Measurements from ENCODE around the gene NGFR. TPM values are rescaled to one million over a fixed set of nuclear protein-coding genes. Genes with fewer than 3 reads are reported as not detected.

The NGFR gene
- total RNA-seq, 4 donors from 2014 or later = 3.3 to 19.8 (median 8.2) TPM

DNA sequence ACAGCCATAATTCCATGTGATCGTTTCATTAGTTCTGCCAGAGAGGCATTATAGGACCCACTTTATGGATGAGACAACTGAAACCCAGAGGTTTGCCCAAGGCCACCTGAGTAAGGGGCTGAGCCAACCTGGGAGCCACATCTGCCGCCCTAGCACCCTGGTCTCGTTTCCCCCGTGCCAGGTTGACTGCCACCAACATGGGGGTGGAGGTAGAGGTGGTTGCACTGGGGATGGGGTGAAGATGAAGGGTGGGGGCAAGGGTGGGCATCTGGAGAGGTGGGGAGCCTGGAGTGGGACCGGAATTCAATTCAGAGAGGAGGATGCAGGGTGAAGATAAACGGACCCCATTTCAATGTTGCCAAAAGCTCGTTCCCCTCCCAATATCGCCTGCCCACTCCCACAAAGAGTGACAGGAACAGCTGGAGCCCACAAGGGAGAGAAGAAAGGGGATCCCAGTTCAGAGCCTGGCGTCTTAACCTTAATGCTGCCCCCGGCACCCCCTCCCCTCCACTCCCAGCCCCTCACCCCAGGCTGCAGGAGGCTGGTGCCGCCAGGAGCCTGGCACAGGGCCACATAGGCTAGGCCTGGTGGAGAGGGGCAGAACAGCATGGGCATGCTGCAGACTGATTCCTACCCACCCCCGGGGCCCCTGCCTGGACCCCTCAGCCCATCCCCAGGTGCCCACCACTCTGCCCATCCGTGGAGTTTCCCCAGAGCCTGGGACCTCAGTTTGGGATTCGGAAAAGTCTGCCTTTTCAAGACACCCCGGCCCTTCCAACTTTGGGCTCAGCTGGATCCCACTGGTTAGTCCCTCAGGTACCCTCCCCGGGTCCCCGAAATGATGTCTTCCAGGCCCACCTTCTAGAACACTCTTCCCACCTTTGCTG lies 29.6 kb downstream of the NGFR start:
- no peak overlapping the region for H3K27ac ChIP-seq

DNA sequence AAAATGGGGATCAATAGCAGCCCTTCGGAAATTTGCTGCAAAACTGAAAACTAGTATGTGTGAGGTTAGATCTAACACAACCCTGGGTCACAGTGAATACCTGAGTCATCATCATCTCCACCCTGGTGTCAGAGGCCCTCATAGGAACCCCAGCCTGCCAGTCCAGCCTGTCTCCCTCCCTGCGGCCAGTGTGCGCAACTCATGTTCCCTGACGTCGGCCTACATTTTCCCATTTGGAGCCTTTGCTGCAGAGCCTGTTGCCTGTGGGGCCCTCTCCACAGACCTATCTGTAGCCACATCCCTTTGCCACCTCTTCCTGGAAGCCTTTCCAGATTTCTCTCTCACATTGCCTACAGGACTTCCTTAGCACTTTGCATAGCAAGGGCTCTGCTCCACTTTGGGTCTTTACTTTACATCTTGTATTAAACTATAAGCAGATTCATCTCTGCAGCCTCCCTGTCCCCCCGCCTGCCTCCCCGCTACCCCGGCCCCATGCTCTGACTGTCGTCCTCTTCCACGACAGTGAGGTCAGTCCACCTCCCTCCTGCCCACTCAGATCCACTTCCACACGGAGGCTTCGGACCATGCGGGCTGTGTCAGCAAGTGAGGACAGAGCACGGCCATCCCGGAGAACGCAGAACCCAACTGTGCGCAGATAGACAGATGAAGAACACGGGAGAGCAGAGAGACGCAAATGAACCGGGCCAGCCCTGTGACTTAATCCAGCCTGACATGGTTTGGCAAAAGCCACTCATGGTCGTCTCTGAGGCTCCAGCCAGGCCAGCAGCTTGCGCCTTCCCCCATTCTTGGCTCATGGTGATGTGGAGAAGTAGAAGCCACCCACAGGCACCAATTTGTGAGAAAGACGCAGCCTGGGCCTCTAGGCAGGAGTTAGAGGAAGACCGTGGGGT lies 31.0 kb downstream of the NGFR start:
- no peak overlapping the region for H3K4me3 ChIP-seq
- 80% methylated on average over 2 to 24 of the region's 24 CpGs for WGBS, 2 donors (ENCODE audit: low coverage in 1 of 2)
- no peaks in the 10 kb centered on the region for H3K9me3 ChIP-seq
- H3K27ac ChIP-seq = no peak overlapping the region
- no peak for TF ChIP-seq EP300 (IDR thresholded peaks at IDR 0.05; ENCODE audit: low read depth)
- TF ChIP-seq, protein P1, sequence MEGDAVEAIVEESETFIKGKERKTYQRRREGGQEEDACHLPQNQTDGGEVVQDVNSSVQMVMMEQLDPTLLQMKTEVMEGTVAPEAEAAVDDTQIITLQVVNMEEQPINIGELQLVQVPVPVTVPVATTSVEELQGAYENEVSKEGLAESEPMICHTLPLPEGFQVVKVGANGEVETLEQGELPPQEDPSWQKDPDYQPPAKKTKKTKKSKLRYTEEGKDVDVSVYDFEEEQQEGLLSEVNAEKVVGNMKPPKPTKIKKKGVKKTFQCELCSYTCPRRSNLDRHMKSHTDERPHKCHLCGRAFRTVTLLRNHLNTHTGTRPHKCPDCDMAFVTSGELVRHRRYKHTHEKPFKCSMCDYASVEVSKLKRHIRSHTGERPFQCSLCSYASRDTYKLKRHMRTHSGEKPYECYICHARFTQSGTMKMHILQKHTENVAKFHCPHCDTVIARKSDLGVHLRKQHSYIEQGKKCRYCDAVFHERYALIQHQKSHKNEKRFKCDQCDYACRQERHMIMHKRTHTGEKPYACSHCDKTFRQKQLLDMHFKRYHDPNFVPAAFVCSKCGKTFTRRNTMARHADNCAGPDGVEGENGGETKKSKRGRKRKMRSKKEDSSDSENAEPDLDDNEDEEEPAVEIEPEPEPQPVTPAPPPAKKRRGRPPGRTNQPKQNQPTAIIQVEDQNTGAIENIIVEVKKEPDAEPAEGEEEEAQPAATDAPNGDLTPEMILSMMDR (IDR thresholded peaks at IDR 0.05) = no peak
- TF ChIP-seq POLR2A (IDR thresholded peaks at IDR 0.05) = no peak
- TF ChIP-seq POLR2AphosphoS5 (IDR thresholded peaks at IDR 0.05) = no peak
- H3K4me1 ChIP-seq = no peaks in the 10 kb centered on the region
- peaks cover 25% of the 10 kb centered on the region for H3K27me3 ChIP-seq
- no peak for DNase-seq
- intact Hi-C loops (cut with DNase I; ENCODE audit: low total_unique reads) (no loop called here), in situ Hi-C loops (cut with MboI; ENCODE audit: low pct_ligation_motif_present in 1 of 4, low pct_unique_long_range_greater_than_20kb in 1 of 4, low sequenced_read_pairs in 3 of 4) (no loop called here)
- H3K36me3 ChIP-seq = no peaks in the 10 kb centered on the region

More for the DNA sequence above, 29.6 kb downstream of the NGFR start:
- no peaks in the 10 kb centered on the region for H3K36me3 ChIP-seq
- peaks cover 17% of the 10 kb centered on the region for H3K27me3 ChIP-seq
- WGBS, 2 donors (ENCODE audit: low coverage in 1 of 2) = 76% methylated on average over 17 of the region's 17 CpGs; no CpG with 5 or more reads in 1 of the 2 donors
- in situ Hi-C loops (cut with MboI; ENCODE audit: low pct_ligation_motif_present in 1 of 4, low pct_unique_long_range_greater_than_20kb in 1 of 4, low sequenced_read_pairs in 3 of 4) (no loop called here), intact Hi-C loops (cut with DNase I; ENCODE audit: low total_unique reads) (no loop called here)
- no peak for TF ChIP-seq POLR2AphosphoS5 (IDR thresholded peaks at IDR 0.05)
- TF ChIP-seq, protein P1 (IDR thresholded peaks at IDR 0.05) = no peak
- TF ChIP-seq EP300 (IDR thresholded peaks at IDR 0.05; ENCODE audit: low read depth) = no peak
- TF ChIP-seq POLR2A (IDR thresholded peaks at IDR 0.05) = no peak
- DNase-seq = no peak
- no peaks in the 10 kb centered on the region for H3K9me3 ChIP-seq
- no peak overlapping the region for H3K4me3 ChIP-seq
- no peaks in the 10 kb centered on the region for H3K4me1 ChIP-seq

DNA sequence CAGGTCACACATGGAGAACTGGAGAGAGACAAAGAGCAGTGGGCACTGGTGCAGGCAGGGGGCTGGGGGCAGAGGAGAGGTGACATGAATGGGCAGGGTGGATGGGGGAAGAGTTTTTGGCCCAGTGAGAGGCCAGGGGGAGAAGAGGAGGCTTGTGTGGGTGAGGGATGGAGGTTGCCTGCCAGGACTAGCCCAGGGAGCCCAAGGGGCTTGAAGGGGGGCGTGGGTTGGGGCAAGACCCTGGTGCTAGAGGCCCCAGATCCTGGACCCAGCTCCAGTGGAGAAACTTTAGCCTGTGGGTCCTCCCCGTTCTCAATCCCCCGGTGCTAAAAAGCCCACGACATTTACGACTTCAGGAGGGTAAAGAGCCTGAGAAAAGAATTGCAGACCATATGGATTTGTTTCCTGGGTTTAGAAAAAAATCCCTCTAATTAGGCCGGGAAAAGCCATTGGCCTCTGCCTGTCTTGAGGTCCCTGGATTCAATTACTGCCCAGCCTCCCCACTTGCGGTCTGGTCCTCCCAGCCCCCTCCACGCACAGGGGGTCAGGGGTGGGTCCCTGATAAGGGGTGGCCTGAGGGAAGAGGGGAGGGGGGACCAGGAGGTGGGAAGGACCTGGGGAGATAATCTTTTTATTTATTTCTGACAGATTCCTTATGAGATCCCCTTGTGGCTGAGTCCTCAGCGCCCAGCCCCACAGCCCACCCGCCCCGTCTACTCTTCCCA lies 33.0 kb downstream of the NGFR start:
- Histone ChIP-seq H3K27me3 (peaks cover 36% of the 10 kb centered on the region), H3K36me3 (no peaks in the 10 kb centered on the region), H3K4me3 (no peak overlapping the region), H3K4me1 (no peaks in the 10 kb centered on the region), H3K27ac (no peak overlapping the region), H3K9me3 (no peaks in the 10 kb centered on the region)
- TF ChIP-seq EP300 (IDR thresholded peaks at IDR 0.05; ENCODE audit: low read depth) = no peak
- TF ChIP-seq, protein P1 (IDR thresholded peaks at IDR 0.05) = no peak
- TF ChIP-seq POLR2AphosphoS5 (IDR thresholded peaks at IDR 0.05) = no peak
- TF ChIP-seq POLR2A (IDR thresholded peaks at IDR 0.05) = no peak
- DNase-seq = no peak
- 74 to 77% methylated on average over 3 to 11 of the region's 11 CpGs for WGBS, 2 donors (ENCODE audit: low coverage in 1 of 2)
- intact Hi-C loops (cut with DNase I; ENCODE audit: low total_unique reads) (no loop called here), in situ Hi-C loops (cut with MboI; ENCODE audit: low pct_ligation_motif_present in 1 of 4, low pct_unique_long_range_greater_than_20kb in 1 of 4, low sequenced_read_pairs in 3 of 4) (no loop called here)

Measured in transverse colon (tissue), 4 donors.